Spleen (tissue), 11 donors: ENCODE results near the gene PALMD. TPM values are rescaled to one million over a fixed set of nuclear protein-coding genes. Genes with fewer than 3 reads are reported as not detected.

ENCODE experiments used
- DNase-seq: peaks from one replicate; pipeline ENCODE4 v3.0.0-alpha.2; 2020
- H3K27ac ChIP-seq, 8 donors: fragments of 200-600 bp; sonication (generic) in 7 of 8; 1 replicate in 4 of 8; 2 replicates in 4 of 8; pipeline versions ENCODE4 v1.5.0 to v1.8.0; 2016 to 2021; ENCODE audit warnings: inconsistent platforms in 4 of 8, mild to moderate bottlenecking in 4 of 8, moderate library complexity in 1 of 8
- H3K27me3 ChIP-seq, 7 donors: fragments of 200-600 bp; sonication (generic) in 6 of 7; replicated peaks in 1 of 7; 1 replicate in 4 of 7; 2 replicates in 3 of 7; pipeline versions ENCODE4 v1.5.0 to v1.8.0; 2016 to 2021; ENCODE audit warnings: inconsistent platforms in 3 of 7, mild to moderate bottlenecking in 1 of 7
- H3K36me3 ChIP-seq, 6 donors: fragments of 200-600 bp; sonication (generic) in 5 of 6; 1 replicate in 4 of 6; 2 replicates in 2 of 6; pipeline versions ENCODE4 v1.5.0 to v1.8.0; 2016 to 2021; ENCODE audit warnings: inconsistent platforms in 2 of 6
- H3K4me1 ChIP-seq, 6 donors: fragments of 200-600 bp; sonication (generic) in 5 of 6; 1 replicate in 3 of 6; 2 replicates in 3 of 6; pipeline versions ENCODE4 v1.5.0 to v1.8.0; 2016 to 2021; ENCODE audit warnings: inconsistent platforms in 3 of 6
- H3K4me3 ChIP-seq, 8 donors: fragments of 200-600 bp; sonication (generic) in 7 of 8; 1 replicate in 4 of 8; 2 replicates in 4 of 8; pipeline versions ENCODE4 v1.5.0 to v1.8.0; 2016 to 2021; ENCODE audit warnings: inconsistent platforms in 4 of 8, mild to moderate bottlenecking in 4 of 8, moderate library complexity in 2 of 8
- H3K9me3 ChIP-seq, 8 donors: fragments of 200-600 bp; sonication (generic) in 7 of 8; 1 replicate in 4 of 8; 2 replicates in 4 of 8; pipeline versions ENCODE4 v1.5.0 to v1.8.0; 2016 to 2021; ENCODE audit warnings: inconsistent platforms in 4 of 8
- POLR2A ChIP-seq, 3 donors: fragments of 450-650 bp; IDR thresholded peaks; one replicate each; pipeline ENCODE4 v1.5.1; 2017; ENCODE audit warnings: antibody characterized with exemption in 3 of 3, mild to moderate bottlenecking in 1 of 3
- POLR2AphosphoS5 ChIP-seq, 3 donors: sonication (generic); formaldehyde crosslinking; IDR thresholded peaks; one replicate each; pipeline ENCODE4 v1.5.1; 2017; ENCODE audit warnings: antibody characterized with exemption in 3 of 3
- WGBS, 5 donors: extraction: QIAGEN DNeasy Blood & Tissue Kit in 3 of 5; methylation state at CpG; one replicate each; pipeline versions ENCODE4 v1.1.5 to v1.1.7; 2013 to 2018; 5-methylcytosine and 5-hydroxymethylcytosine counted together
- intact Hi-C: fragments of 100-400 bp; cut with DNase I; formaldehyde crosslinking; loops from one replicate; pipeline ENCODE4 v1.15.0; 2023; ENCODE audit warnings: low total_unique reads
- polyA plus RNA-seq, 3 donors: library from polyadenylated mRNA; stranded (reverse); fragments of 200-250 nt; gene quantifications; one replicate each; pipeline ENCODE4 v1.2.1, GENCODE V29; 2013
- total RNA-seq, 7 donors: library from RNA; depleted of rRNA in 3 of 7; stranded (reverse); fragments of >200 nt in 3 of 7; fragmentation: NEBNext Ultra II Directional in 4 of 7; extraction: Animal tissue kit (Norgen Biotek cat#: 25700) in 4 of 7; gene quantifications; one replicate each; pipeline versions ENCODE4 v1.1.0 to v1.2.1, GENCODE V29; 2016 to 2021
- TF ChIP-seq, protein P1 (sequence below), 11 experiments: fragments of 200-600 bp in 7 of 11; fragments of 450-650 bp in 4 of 11; sonication (generic) in 4 of 11; IDR thresholded peaks in 8 of 11; conservative IDR thresholded peaks in 3 of 11; 1 replicate in 7 of 11; 2 replicates in 4 of 11; pipeline versions ENCODE4 v1.4.0 to v1.8.0; 2016 to 2021; ENCODE audit warnings: antibody characterized with exemption in 11 of 11, inconsistent platforms in 4 of 11, mild to moderate bottlenecking in 1 of 11
- donor health status: healthy with polysubstance abuse.
- donor health status: DM: no; HTN: no; CAD: no; lungs with moderate emphysema.
- donor health status: DM: no; HTN: no; CAD: no.
- donor health status: Bipolar disorder and iron deficiency.
- donor health status: healthy.
- donor health status: DM: no; HTN: no; CAD: no.
- donor health status: DM: yes; HTN: yes; CAD: no.

Gene PALMD
- total and polyA plus RNA-seq, 10 donors, result 2.9 to 16.8 (median 7.7) TPM

DNA sequence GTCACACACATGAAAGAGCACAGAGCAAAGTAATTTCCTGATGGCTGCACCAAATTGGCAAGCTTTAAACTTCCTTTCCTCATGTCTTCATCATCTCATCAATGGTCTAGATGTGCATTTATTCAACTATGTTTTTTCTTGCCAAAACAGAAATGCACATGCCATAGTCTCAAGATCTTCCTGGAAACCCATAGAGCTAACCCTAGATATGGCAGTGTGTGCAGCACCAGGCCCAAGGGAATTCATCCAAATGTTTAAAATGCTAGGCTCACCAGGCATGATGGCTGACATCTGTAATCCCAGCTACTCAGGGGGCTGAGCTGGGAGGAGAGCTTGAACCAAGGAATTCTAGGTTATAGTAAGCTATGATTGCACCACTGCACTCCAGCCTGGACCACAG lies 31.2 kb upstream of the PALMD start:
- no peak overlapping the region for H3K27ac ChIP-seq
- H3K36me3 ChIP-seq, result no peaks in the 10 kb centered on the region
- H3K9me3 ChIP-seq, result no peaks in the 10 kb centered on the region
- TF ChIP-seq, protein P1, sequence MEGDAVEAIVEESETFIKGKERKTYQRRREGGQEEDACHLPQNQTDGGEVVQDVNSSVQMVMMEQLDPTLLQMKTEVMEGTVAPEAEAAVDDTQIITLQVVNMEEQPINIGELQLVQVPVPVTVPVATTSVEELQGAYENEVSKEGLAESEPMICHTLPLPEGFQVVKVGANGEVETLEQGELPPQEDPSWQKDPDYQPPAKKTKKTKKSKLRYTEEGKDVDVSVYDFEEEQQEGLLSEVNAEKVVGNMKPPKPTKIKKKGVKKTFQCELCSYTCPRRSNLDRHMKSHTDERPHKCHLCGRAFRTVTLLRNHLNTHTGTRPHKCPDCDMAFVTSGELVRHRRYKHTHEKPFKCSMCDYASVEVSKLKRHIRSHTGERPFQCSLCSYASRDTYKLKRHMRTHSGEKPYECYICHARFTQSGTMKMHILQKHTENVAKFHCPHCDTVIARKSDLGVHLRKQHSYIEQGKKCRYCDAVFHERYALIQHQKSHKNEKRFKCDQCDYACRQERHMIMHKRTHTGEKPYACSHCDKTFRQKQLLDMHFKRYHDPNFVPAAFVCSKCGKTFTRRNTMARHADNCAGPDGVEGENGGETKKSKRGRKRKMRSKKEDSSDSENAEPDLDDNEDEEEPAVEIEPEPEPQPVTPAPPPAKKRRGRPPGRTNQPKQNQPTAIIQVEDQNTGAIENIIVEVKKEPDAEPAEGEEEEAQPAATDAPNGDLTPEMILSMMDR (IDR thresholded peaks at IDR 0.05 in 8 of 11, conservative IDR thresholded peaks at IDR 0.05 in 3 of 11), result no peak
- TF ChIP-seq POLR2AphosphoS5 (IDR thresholded peaks at IDR 0.05) (no peak), POLR2A (IDR thresholded peaks at IDR 0.05) (no peak)
- no peak for DNase-seq
- H3K4me3 ChIP-seq, result no peak overlapping the region
- intact Hi-C loops, result no loop called here
- no peaks in the 10 kb centered on the region for H3K27me3 ChIP-seq
- no peaks in the 10 kb centered on the region for H3K4me1 ChIP-seq

DNA sequence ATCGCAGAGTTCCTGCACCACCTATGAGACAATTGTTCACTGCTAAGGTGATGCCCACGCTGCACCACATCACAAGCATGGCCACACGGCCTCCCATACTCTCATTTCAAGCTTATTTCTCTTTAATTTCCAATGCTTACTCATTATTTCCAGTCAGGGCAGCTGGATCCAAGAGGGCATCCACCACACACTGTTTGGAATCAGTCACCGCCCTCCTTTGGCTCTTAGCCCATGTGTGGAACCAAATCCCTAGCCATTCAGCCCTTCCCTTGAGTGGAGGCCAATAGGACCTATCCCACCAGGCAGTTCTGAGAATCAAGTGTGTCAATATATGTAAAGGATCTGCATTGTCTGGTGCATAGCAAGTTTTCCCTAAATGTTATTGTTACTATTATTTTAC lies 26.3 kb upstream of the PALMD start:
- no peak for DNase-seq
- WGBS, 5 donors, result 67 to 87% (median 86%) methylated on average over 4 of the region's 4 CpGs
- intact Hi-C loops, result no loop called here
- H3K27ac ChIP-seq, result no peak overlapping the region
- no peak overlapping the region for H3K4me3 ChIP-seq
- H3K36me3 ChIP-seq, result no peaks in the 10 kb centered on the region
- TF ChIP-seq POLR2A (IDR thresholded peaks at IDR 0.05) (no peak), POLR2AphosphoS5 (IDR thresholded peaks at IDR 0.05) (no peak)
- TF ChIP-seq, protein P1 (IDR thresholded peaks at IDR 0.05 in 8 of 11, conservative IDR thresholded peaks at IDR 0.05 in 3 of 11), result no peak
- no peaks in the 10 kb centered on the region for H3K27me3 ChIP-seq
- H3K9me3 ChIP-seq, result no peaks in the 10 kb centered on the region
- H3K4me1 ChIP-seq, result no peaks in the 10 kb centered on the region

DNA sequence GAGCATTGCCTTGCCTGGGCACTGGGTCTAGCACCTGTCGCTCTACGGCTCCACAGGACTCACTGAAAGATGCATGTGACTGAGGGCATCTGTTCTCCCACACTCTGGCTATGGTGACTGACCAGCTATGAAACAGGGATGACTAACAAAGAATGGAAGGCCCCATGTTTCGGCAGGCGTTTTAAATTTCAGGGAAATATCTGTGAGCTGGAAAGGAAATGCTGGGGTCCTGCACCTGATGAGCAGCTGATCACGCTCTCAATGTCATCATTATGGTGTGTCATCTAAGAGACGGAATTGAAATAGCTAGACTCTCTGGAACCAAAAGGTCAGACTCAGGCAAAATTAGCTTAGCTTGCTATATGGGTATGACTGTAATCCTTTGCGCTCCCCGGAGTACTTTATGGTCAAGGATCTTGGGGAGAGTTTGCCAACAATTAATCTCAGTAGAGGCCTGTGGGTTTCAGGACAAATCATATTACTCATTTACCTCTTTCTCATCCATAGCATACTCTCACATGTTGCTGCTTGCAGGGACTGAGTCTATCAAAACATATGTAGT lies 24.5 kb upstream of the PALMD start:
- TF ChIP-seq POLR2A (IDR thresholded peaks at IDR 0.05) (no peak), POLR2AphosphoS5 (IDR thresholded peaks at IDR 0.05) (no peak)
- TF ChIP-seq, protein P1 (IDR thresholded peaks at IDR 0.05 in 8 of 11, conservative IDR thresholded peaks at IDR 0.05 in 3 of 11), result no peak
- WGBS, 5 donors, result 89 to 97% (median 94%) methylated on average over 8 of the region's 8 CpGs
- no peak for DNase-seq

GRCh38 chr1:99622702-99623347 lies 23.1 kb upstream of the PALMD start:
- H3K4me3 ChIP-seq, result no peak overlapping the region
- H3K9me3 ChIP-seq, result no peaks in the 10 kb centered on the region
- no peaks in the 10 kb centered on the region for H3K36me3 ChIP-seq
- no peaks in the 10 kb centered on the region for H3K4me1 ChIP-seq
- no peak for TF ChIP-seq POLR2AphosphoS5 (IDR thresholded peaks at IDR 0.05)
- TF ChIP-seq POLR2A (IDR thresholded peaks at IDR 0.05), result no peak
- TF ChIP-seq, protein P1 (IDR thresholded peaks at IDR 0.05 in 8 of 11, conservative IDR thresholded peaks at IDR 0.05 in 3 of 11), result no peak
- DNase-seq, result no peak
- WGBS, 5 donors, result 83 to 95% (median 90%) methylated on average over 4 of the region's 4 CpGs
- no peak overlapping the region for H3K27ac ChIP-seq
- no peaks in the 10 kb centered on the region for H3K27me3 ChIP-seq
- intact Hi-C loops, result no loop called here

More for the DNA sequence above, 24.5 kb upstream of the PALMD start:
- Histone ChIP-seq H3K4me3 (no peak overlapping the region), H3K27ac (no peak overlapping the region), H3K4me1 (no peaks in the 10 kb centered on the region), H3K9me3 (no peaks in the 10 kb centered on the region), H3K27me3 (no peaks in the 10 kb centered on the region), H3K36me3 (no peaks in the 10 kb centered on the region)
- intact Hi-C loops, result no loop called here
